Measurements from ENCODE around the gene PDSS2. TPM values are rescaled to one million over a fixed set of nuclear protein-coding genes. Genes with fewer than 3 reads are reported as not detected.
"Not testable (repeated sequence)": the region's sequence is repeated elsewhere in the genome, so short reads cannot be mapped to it uniquely, and the experiment has no call there.

The PDSS2 gene
- polyA plus RNA-seq, 1 of the 3 experiments (the other 2 are of a cell fraction), result 5.6 TPM

- ChIA-PET POLR2A (no interaction called here), CTCF (interaction anchor here (0.6 to 1.3 kb wide), 3 partner anchors 10 to 624 kb away, joined by 3 to 7 read pairs (median 3); no protein-coding TSS in a partner anchor)
- Histone ChIP-seq H4K20me1 (ENCODE audit: insufficient read depth) (no peaks in the 10 kb centered on the region), H2AFZ (ENCODE audit: low read depth) (no peak overlapping the region), H3K9me3 (no peaks in the 10 kb centered on the region), H3K36me3 (replicated peaks in 1 of 2; ENCODE audit: control insufficient read depth in 1 of 2, insufficient read depth in 2 of 2, low read length in 1 of 2) (peaks cover 0 to 5% of the 10 kb centered on the region in 2 experiments), H3K27me3 (ENCODE audit: insufficient read depth) (no peaks in the 10 kb centered on the region), H3K9me2 (no peaks in the 10 kb centered on the region), H3K4me1 (ENCODE audit: control insufficient read depth in 1 of 2, insufficient read depth in 2 of 2, low read depth in 1 of 2, low read length in 1 of 2) (peaks cover 0 to 5% of the 10 kb centered on the region in 2 experiments; a peak in 2 of 4 replicates), H3K9ac (no peak overlapping the region), H3F3A (replicated peaks; ENCODE audit: insufficient read depth) (no peaks in the 10 kb centered on the region), H3K27ac (ENCODE audit: low read depth in 2 of 2, low read length in 1 of 2) (no peak overlapping the region), H3K4me2 (no peak overlapping the region), H3K4me3 (ENCODE audit: low read depth in 2 of 2, low read length in 1 of 2) (no peak overlapping the region), H3K79me2 (ENCODE audit: insufficient read depth) (peaks cover 23% of the 10 kb centered on the region; the same call in 1 of the 2 replicates)
- no peak for DNase-seq
- 92% methylated on average over 2 of the region's 3 CpGs for WGBS (ENCODE audit: low lambda C conversion rate)
- TF ChIP-seq FOXJ3 (CRISPR knock-in tag; IDR thresholded peaks at IDR 0.05) (no peak), JUND (IDR thresholded peaks at IDR 0.05) (no peak), CTCF (IDR thresholded peaks at IDR 0.05) (no peak), TEAD4 (IDR thresholded peaks at IDR 0.05; ENCODE audit: borderline replicate concordance, insufficient read depth) (no peak), FOSL2 (IDR thresholded peaks at IDR 0.05; ENCODE audit: borderline replicate concordance, low read depth) (no peak), ZBTB33 (IDR thresholded peaks at IDR 0.05; ENCODE audit: borderline replicate concordance, low read depth) (no peak), TCF12 (IDR thresholded peaks at IDR 0.05) (no peak)
Observed at GRCh38 chr6:107434812-107435211, 24.6 kb downstream of the PDSS2 start.

- DNase-seq; POLR2A ChIA-PET; H3K4me1 ChIP-seq (ENCODE audit: control insufficient read depth in 1 of 2, insufficient read depth in 2 of 2, low read depth in 1 of 2, low read length in 1 of 2); H3K27me3 ChIP-seq (ENCODE audit: insufficient read depth); H3K9me3 ChIP-seq; H3K9ac ChIP-seq; H3K9me2 ChIP-seq; H3K36me3 ChIP-seq (replicated peaks in 1 of 2; ENCODE audit: control insufficient read depth in 1 of 2, insufficient read depth in 2 of 2, low read length in 1 of 2); H2AFZ ChIP-seq (ENCODE audit: low read depth); H4K20me1 ChIP-seq (ENCODE audit: insufficient read depth); H3F3A ChIP-seq (replicated peaks; ENCODE audit: insufficient read depth); H3K4me2 ChIP-seq; H3K4me3 ChIP-seq (ENCODE audit: low read depth in 2 of 2, low read length in 1 of 2); CTCF ChIA-PET; H3K27ac ChIP-seq (ENCODE audit: low read depth in 2 of 2, low read length in 1 of 2): not testable (repeated sequence)
- H3K79me2 ChIP-seq (ENCODE audit: insufficient read depth), result peaks cover 11% of the 10 kb centered on the region; the same call in 1 of the 2 replicates
- 55% methylated on average over 5 of the region's 6 CpGs for WGBS (ENCODE audit: low lambda C conversion rate)
Observed at GRCh38 chr6:107425951-107426350, 33.4 kb downstream of the PDSS2 start.

GRCh38 chr6:107423474-107423990 lies 35.8 kb downstream of the PDSS2 start:
- Histone ChIP-seq H3K4me3 (ENCODE audit: low read depth in 2 of 2, low read length in 1 of 2) (no peak overlapping the region), H3K4me1 (ENCODE audit: control insufficient read depth in 1 of 2, insufficient read depth in 2 of 2, low read depth in 1 of 2, low read length in 1 of 2) (no peaks in the 10 kb centered on the region; a peak in 1 of 4 replicates), H3K9ac (no peak overlapping the region), H3K9me2 (no peaks in the 10 kb centered on the region), H2AFZ (ENCODE audit: low read depth) (no peak overlapping the region), H3K4me2 (no peak overlapping the region), H3K36me3 (replicated peaks in 1 of 2; ENCODE audit: control insufficient read depth in 1 of 2, insufficient read depth in 2 of 2, low read length in 1 of 2) (no peaks in the 10 kb centered on the region), H3K79me2 (ENCODE audit: insufficient read depth) (peaks cover 8% of the 10 kb centered on the region), H3K27ac (ENCODE audit: low read depth in 2 of 2, low read length in 1 of 2) (no peak overlapping the region), H3K27me3 (ENCODE audit: insufficient read depth) (no peaks in the 10 kb centered on the region), H4K20me1 (ENCODE audit: insufficient read depth) (no peaks in the 10 kb centered on the region), H3F3A (replicated peaks; ENCODE audit: insufficient read depth) (no peaks in the 10 kb centered on the region), H3K9me3 (no peaks in the 10 kb centered on the region)
- TF ChIP-seq CHD2 (IDR thresholded peaks at IDR 0.05; ENCODE audit: low read length, partially characterized antibody) (no peak), USF1 (IDR thresholded peaks at IDR 0.05; ENCODE audit: borderline replicate concordance, low read depth) (no peak), TCF12 (IDR thresholded peaks at IDR 0.05) (no peak)
- CTCF ChIA-PET, result interaction anchor here (0.9 to 1.3 kb wide), 4 partner anchors 12 to 212 kb away, joined by 3 to 4 read pairs (median 4); partner anchors contain the start of gene PDSS2
- WGBS (ENCODE audit: low lambda C conversion rate), result 41% methylated on average over 1 of the region's 1 CpG
- no peak for DNase-seq
- POLR2A ChIA-PET, result no interaction called here
